T47D (cell line): ENCODE measurements around the gene DDX17.
A peak's percentile ranks its signal among the peaks of the same experiment; 100 is the strongest.
"Not testable (repeated sequence)": the region's sequence is repeated elsewhere in the genome, so short reads cannot be mapped to it uniquely, and the experiment has no call there.

Experiments
- DNase-seq, 2 experiments: peaks; one replicate each; pipeline versions ENCODE4 v3.0.0 to v3.0.0-alpha.2; 2011 to 2012; ENCODE audit warnings: low read depth in 1 of 2, low spot score in 1 of 2
- JUND ChIP-seq: IDR thresholded peaks from 2 replicates; pipeline ENCODE4 v1.6.1; 2012; ENCODE audit warnings: low read depth
- in situ Hi-C: cut with HindIII; loops from 2 replicates; pipeline ENCODE4 v1.10.0; 2016; ENCODE audit warnings: low sequenced_read_pairs, low pct_unique_long_range_greater_than_20kb

The DDX17 gene

GRCh38 chr22:38489142-38489541, 17.0 kb downstream of the DDX17 start:
- DNase-seq, result no peak
- in situ Hi-C loops, result no loop called here
- no peak for TF ChIP-seq JUND

GRCh38 chr22:38487946-38488345, 18.2 kb downstream of the DDX17 start:
- TF ChIP-seq JUND, result no peak
- no peak for DNase-seq
- in situ Hi-C loops, result no loop called here

GRCh38 chr22:38485783-38486182, 20.3 kb downstream of the DDX17 start:
- in situ Hi-C loops, result no loop called here
- TF ChIP-seq JUND, result no peak
- DNase-seq, result peak in 1 of 2 experiments; percentile 37

DNA sequence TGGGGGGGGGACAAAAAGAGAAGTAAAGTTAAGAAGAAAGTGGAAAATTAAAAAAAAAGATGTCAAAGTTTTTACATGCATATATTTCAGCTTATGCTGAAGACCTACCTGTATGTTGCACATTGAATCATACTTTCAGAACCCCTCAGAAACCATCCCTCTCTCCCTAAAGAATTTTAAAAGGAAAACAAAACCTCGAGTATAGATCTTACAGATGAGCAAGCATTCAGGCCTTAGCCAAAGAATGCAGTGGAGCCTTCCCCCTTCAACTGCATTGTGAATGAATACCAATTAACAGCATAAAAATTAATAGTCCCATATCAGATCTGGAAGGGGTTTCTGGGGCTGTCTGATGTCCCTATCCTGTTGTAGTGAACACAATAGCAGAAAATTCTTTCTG, 21.9 kb downstream of the DDX17 start:
- TF ChIP-seq JUND, result no peak
- no peak for DNase-seq
- in situ Hi-C loops, result no loop called here

DNA sequence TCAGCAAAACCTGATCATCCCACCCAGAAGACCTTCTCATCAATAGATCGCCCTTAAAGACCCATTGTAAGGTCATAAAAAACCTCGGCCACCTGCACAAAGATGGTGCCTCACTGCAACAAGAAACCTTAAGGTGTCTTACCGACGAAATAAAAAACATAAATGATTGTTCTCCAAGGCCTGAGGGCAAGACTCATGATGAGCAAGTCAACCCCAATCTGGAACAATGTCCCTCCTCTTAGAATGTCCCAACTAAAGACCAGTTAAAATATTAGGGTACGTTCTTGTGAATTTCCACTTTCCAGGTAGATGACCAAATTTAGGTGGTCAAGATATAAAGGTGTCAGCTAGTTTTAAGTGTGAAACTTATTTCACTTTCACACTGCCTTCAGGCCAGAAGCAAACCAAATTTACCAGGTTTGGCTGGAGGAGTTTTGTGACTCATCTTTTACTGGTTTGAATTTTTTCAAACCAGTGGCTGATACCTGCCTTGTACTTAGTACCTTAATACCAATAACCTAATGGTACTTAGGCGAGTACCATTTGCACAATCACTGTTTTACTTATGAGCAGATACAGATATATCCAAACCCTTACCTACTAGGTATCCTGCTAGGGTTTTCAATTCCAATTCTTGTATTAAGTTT, 23.3 kb downstream of the DDX17 start:
- in situ Hi-C loops, result no loop called here
- no peak for DNase-seq
- TF ChIP-seq JUND, result no peak

- TF ChIP-seq JUND, result no peak
- no peak for DNase-seq
- in situ Hi-C loops, result no loop called here
These were observed 24.2 kb downstream of the DDX17 start for GRCh38 chr22:38481871-38482332.

DNA sequence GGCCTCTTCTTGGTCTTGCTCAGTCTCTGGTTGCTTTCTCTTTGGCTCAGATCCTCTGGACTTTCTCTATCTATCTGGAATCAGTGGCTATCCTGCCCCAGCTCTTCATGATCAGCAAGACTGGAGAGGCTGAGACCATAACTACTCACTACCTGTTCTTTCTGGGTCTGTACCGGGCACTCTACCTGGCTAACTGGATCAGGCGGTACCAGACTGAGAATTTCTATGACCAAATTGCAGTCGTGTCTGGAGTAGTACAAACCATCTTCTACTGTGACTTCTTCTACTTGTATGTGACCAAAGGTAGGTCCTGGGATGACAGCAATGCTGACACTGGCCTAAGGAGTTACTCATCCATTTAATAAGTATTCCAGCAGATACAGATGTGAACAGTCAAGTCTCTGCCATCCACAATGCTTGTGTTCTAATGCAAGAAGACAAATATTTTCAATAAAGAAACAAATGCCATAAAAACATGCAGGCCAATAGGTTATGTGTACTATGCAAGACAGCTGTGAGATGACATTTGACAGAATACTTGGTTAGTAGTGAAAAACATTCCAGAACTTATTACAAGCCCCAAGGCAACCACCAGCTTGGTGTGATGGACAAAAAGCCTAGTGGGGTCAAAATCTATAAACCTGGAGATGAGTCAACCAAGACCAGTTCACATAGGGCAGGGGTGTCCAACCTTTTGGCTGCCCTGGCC, 24.8 kb downstream of the DDX17 start:
- DNase-seq, result no peak
- in situ Hi-C loops, result no loop called here
- TF ChIP-seq JUND, result no peak

DNA sequence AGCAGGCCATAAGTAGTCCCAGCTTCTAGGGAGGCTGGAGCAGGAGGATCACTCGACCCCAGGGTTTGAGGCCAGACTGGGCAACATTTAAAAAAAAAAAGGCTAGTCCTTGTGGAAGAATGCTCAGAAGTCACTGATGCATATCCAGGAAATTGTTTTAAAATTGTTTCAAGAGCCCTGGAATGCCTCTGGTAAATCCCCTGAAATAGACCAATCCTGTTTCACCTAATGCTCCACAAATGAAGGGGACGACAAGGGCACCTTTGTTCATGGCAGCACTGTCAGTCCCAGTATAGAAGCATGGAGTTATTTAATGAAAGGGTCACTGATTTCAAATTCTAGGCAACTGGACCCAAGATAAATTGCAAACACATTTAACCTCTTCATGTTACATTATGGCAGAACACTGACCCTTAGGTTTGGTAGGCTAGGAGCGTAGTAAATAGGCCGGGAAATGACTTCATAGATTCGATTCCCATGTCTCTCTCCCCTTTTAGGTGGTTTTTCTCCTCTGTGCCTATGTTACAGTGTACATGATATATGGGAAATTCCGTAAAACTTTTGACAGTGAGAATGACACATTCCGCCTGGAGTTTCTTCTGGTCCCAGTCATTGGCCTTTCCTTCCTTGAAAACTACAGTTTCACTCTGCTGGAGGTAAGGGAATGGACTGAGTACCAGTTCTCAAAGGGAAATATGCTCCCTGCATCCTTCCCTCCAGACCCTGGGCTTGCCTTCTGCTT, 26.8 kb downstream of the DDX17 start:
- no peak for DNase-seq
- TF ChIP-seq JUND, result no peak
- in situ Hi-C loops, result no loop called here

DNA sequence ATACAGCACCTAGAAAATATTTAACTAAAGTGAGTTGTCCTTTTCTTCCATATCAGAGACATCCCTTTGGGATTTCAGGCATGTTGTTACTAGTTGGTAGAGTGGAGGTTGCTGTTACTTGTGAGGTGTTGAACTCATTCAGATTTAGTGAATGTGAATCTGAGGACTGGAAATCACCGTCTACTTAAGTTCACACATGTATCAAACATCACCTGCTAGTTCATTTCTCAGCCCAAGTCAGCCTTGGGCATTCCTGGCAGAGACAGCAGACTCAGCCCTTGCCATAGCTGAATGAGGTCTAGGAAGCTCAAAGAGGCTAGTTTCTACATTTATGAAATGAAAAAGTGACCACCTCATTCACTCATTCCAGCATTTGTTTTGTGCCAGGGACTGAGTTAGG, 28.5 kb downstream of the DDX17 start:
- no peak for TF ChIP-seq JUND
- no peak for DNase-seq
- in situ Hi-C loops, result no loop called here

DNA sequence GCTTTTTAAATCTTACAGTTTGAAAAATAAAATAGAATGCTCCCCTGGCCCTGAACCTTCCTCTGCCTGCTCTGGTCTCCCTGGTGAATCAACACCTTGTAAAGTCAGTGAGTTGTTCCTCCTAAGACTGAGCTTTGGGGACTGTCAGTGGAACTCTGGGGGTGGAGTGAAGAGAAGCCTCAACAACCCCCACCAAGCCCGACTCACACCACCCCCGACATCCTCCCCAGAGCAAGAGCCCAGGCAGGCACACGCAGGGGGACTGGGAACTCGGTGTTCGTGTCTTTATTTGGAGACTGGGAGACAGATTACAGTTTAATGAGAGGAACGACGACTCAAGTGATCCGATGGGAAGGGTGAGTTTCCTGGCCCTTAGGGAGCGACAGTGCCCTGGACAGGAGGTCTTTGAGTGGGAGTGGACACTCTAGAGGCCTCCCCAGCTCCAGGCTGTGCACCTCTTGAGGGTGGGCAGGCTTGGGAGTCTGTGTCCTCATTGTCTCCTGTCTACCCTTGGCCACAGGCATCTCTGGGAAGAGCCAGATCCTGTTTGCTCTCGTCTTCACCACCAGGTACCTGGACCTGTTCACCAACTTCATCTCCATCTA, 32.0 kb downstream of the DDX17 start:
- TF ChIP-seq JUND, result no peak
- in situ Hi-C loops, result no loop called here
- DNase-seq, result no peak

GRCh38 chr22:38471237-38471636, 34.9 kb downstream of the DDX17 start:
- in situ Hi-C loops, result no loop called here
- no peak for DNase-seq
- no peak for TF ChIP-seq JUND

- in situ Hi-C loops, DNase-seq: not testable (repeated sequence)
These were observed 35.9 kb downstream of the DDX17 start for GRCh38 chr22:38470179-38470578.

DNA sequence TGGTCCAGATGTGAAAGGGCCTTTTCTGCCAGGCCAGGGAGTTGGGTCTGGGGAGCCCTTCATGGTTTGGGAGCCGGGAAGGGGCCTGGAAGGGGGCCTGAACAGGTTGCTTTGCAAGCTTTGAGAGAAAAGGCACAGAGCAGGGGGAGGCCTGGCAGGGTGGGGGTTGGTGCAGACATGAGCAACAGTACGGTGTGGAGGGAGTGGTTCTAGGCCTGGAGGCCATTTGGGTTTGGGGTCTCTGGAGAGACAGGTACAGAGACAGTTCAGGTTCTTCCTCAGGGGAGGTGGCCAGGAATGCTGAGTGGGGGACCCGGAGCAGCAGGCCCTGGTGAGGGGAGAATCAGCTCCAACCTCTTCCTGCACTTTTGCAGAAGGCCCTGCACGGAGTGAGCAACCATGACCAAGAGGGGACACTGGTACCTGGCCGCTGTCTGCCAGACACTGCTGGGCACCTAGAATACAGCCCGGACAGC, 36.8 kb downstream of the DDX17 start:
- no peak for TF ChIP-seq JUND
- in situ Hi-C loops, result no loop called here
- DNase-seq, result no peak
